Stomach smooth muscle (tissue), 2 donors: ENCODE results near the gene DDC.
A peak's percentile ranks its signal among the peaks of the same experiment; 100 is the strongest.

Experiments used
- H3K27ac ChIP-seq: one replicate; pipeline ENCODE4 v1.7.0; 2013; ENCODE audit warnings: mild to moderate bottlenecking, low read length, inconsistent platforms
- H3K27me3 ChIP-seq, 2 donors: one replicate each; pipeline ENCODE4 v1.7.0; 2013; ENCODE audit warnings: low read length in 2 of 2; ENCODE audit not compliant: insufficient read depth in 2 of 2, control insufficient read depth in 1 of 2
- H3K36me3 ChIP-seq, 2 donors: one replicate each; pipeline ENCODE4 v1.7.0; 2013; ENCODE audit warnings: low read length in 2 of 2; ENCODE audit not compliant: control insufficient read depth in 2 of 2, insufficient read depth in 2 of 2
- H3K4me1 ChIP-seq: one replicate; pipeline ENCODE4 v1.7.0; 2013; ENCODE audit warnings: low read length; ENCODE audit not compliant: control insufficient read depth, insufficient read depth
- H3K4me3 ChIP-seq, 2 donors: one replicate each; pipeline ENCODE4 v1.7.0; 2013; ENCODE audit warnings: low read length in 2 of 2
- H3K9ac ChIP-seq, 2 donors: one replicate each; pipeline ENCODE4 v1.7.0; 2013; ENCODE audit warnings: low read length in 2 of 2, mild to moderate bottlenecking in 1 of 2
- H3K9me3 ChIP-seq, 2 donors: one replicate each; pipeline ENCODE4 v1.7.0; 2013; ENCODE audit warnings: low read length in 2 of 2; ENCODE audit not compliant: control insufficient read depth in 2 of 2
- donor health status: healthy.
- donor health status: Pancreatic carcinoma.

Gene DDC

GRCh38 chr7:50455658-50456057 is 109.5 kb downstream of the DDC start:
- Histone ChIP-seq H3K4me3 (no peak overlapping the region), H3K9me3 (no peaks in the 10 kb centered on the region), H3K9ac (no peak overlapping the region), H3K4me1 (peaks cover 3% of the 10 kb centered on the region), H3K36me3 (no peaks in the 10 kb centered on the region), H3K27ac (no peak overlapping the region), H3K27me3 (no peaks in the 10 kb centered on the region)

- H3K4me3 ChIP-seq = no peak overlapping the region
These were observed 110.2 kb downstream of the DDC start for GRCh38 chr7:50454968-50455367.

GRCh38 chr7:50450590-50451032 is 114.6 kb downstream of the DDC start:
- H3K36me3 ChIP-seq = peaks cover 7 to 13% of the 10 kb centered on the region in 2 donors
- H3K27me3 ChIP-seq = no peaks in the 10 kb centered on the region
- H3K9me3 ChIP-seq = no peaks in the 10 kb centered on the region
- peaks cover 14% of the 10 kb centered on the region for H3K4me1 ChIP-seq
- H3K9ac ChIP-seq = peak overlapping the region; percentile 66 to 71
- peak overlapping the region; percentile 51 to 87 for H3K4me3 ChIP-seq
- peak overlapping the region; percentile 18 for H3K27ac ChIP-seq

More at GRCh38 chr7:50454968-50455367, 110.2 kb downstream of the DDC start:
- Histone ChIP-seq H3K27ac (no peak overlapping the region), H3K4me1 (peaks cover 7% of the 10 kb centered on the region), H3K36me3 (no peaks in the 10 kb centered on the region), H3K27me3 (no peaks in the 10 kb centered on the region), H3K9me3 (no peaks in the 10 kb centered on the region), H3K9ac (no peak overlapping the region)

- H3K27ac ChIP-seq = peak within 1 kb of the TSS; percentile 18
- peaks cover 9 to 17% of the 10 kb centered on the region in 2 donors for H3K36me3 ChIP-seq
- peaks cover 14% of the 10 kb centered on the region for H3K4me1 ChIP-seq
- peak within 1 kb of the TSS; percentile 66 to 71 for H3K9ac ChIP-seq
- peak within 1 kb of the TSS; percentile 51 to 87 for H3K4me3 ChIP-seq
- H3K9me3 ChIP-seq = no peaks in the 10 kb centered on the region
- no peaks in the 10 kb centered on the region for H3K27me3 ChIP-seq
These were observed 115.2 kb downstream of the DDC start, which contains the start of gene FIGNL1 for GRCh38 chr7:50449881-50450589. FIGNL1 (minus strand) TSS chr7:50450350; CDS start chr7:50447287, 3,063 bp downstream.

- Histone ChIP-seq H3K9me3 (no peaks in the 10 kb centered on the region), H3K9ac (peak overlapping the region; percentile 66 to 71), H3K27ac (no peak overlapping the region), H3K4me1 (peaks cover 14% of the 10 kb centered on the region), H3K27me3 (no peaks in the 10 kb centered on the region), H3K36me3 (peaks cover 9 to 17% of the 10 kb centered on the region in 2 donors), H3K4me3 (peak overlapping the region; percentile 51 to 87)
These were observed 115.7 kb downstream of the DDC start for GRCh38 chr7:50449501-50449880.

GRCh38 chr7:50448823-50449222 is 116.4 kb downstream of the DDC start:
- Histone ChIP-seq H3K36me3 (peaks cover 9 to 17% of the 10 kb centered on the region in 2 donors), H3K4me1 (peaks cover 14% of the 10 kb centered on the region), H3K27me3 (no peaks in the 10 kb centered on the region), H3K27ac (no peak overlapping the region), H3K9ac (no peak overlapping the region), H3K4me3 (no peak overlapping the region), H3K9me3 (no peaks in the 10 kb centered on the region)

- no peaks in the 10 kb centered on the region for H3K27me3 ChIP-seq
- no peak overlapping the region for H3K4me3 ChIP-seq
- no peaks in the 10 kb centered on the region for H3K9me3 ChIP-seq
- H3K4me1 ChIP-seq = peaks cover 14% of the 10 kb centered on the region
- no peak overlapping the region for H3K9ac ChIP-seq
- no peak overlapping the region for H3K27ac ChIP-seq
- H3K36me3 ChIP-seq = peaks cover 9 to 17% of the 10 kb centered on the region in 2 donors
These were observed 118.7 kb downstream of the DDC start for GRCh38 chr7:50446542-50446960.

GRCh38 chr7:50436133-50436806 is 128.9 kb downstream of the DDC start:
- peaks cover 8 to 10% of the 10 kb centered on the region in 2 donors for H3K36me3 ChIP-seq
- H3K27me3 ChIP-seq = no peaks in the 10 kb centered on the region
- no peak overlapping the region for H3K9ac ChIP-seq
- no peak overlapping the region for H3K4me3 ChIP-seq
- H3K4me1 ChIP-seq = no peaks in the 10 kb centered on the region
- no peaks in the 10 kb centered on the region for H3K9me3 ChIP-seq
- no peak overlapping the region for H3K27ac ChIP-seq

GRCh38 chr7:50431722-50432305 is 133.4 kb downstream of the DDC start:
- H3K9ac ChIP-seq = no peak overlapping the region
- H3K36me3 ChIP-seq = no peaks in the 10 kb centered on the region

GRCh38 chr7:50431316-50431715 is 133.9 kb downstream of the DDC start:
- Histone ChIP-seq H3K27ac (no peak overlapping the region), H3K9ac (no peak overlapping the region), H3K36me3 (no peaks in the 10 kb centered on the region), H3K27me3 (no peaks in the 10 kb centered on the region), H3K4me3 (no peak overlapping the region), H3K9me3 (no peaks in the 10 kb centered on the region), H3K4me1 (no peaks in the 10 kb centered on the region)

More at GRCh38 chr7:50431722-50432305, 133.4 kb downstream of the DDC start:
- no peak overlapping the region for H3K27ac ChIP-seq
- H3K4me1 ChIP-seq = no peaks in the 10 kb centered on the region
- no peaks in the 10 kb centered on the region for H3K27me3 ChIP-seq
- no peak overlapping the region for H3K4me3 ChIP-seq
- no peaks in the 10 kb centered on the region for H3K9me3 ChIP-seq
